Lower leg skin (tissue), 3 donors: ENCODE results near the gene PPP1R12B.

Experiments used
- CTCF ChIP-seq, 3 donors: fragments of 450-650 bp; IDR thresholded peaks; one replicate each; pipeline ENCODE4 v1.5.1; 2016; ENCODE audit warnings: antibody characterized with exemption in 3 of 3, mild to moderate bottlenecking in 3 of 3, moderate library complexity in 2 of 3
- POLR2A ChIP-seq, 2 donors: fragments of 450-650 bp; IDR thresholded peaks; one replicate each; pipeline ENCODE4 v1.6.1; 2016 to 2017; ENCODE audit warnings: antibody characterized with exemption in 2 of 2, mild to moderate bottlenecking in 1 of 2, moderate library complexity in 1 of 2

GRCh38 chr1:202621446-202621845 is 272.9 kb downstream of the PPP1R12B start:
- no peak for TF ChIP-seq CTCF (IDR thresholded peaks at IDR 0.05)
- TF ChIP-seq POLR2A (IDR thresholded peaks at IDR 0.05), result no peak
